ENCODE data around the gene PTPRG.

The PTPRG gene

GRCh38 chr3:62056658-62057057, 495.3 kb downstream of the PTPRG start:
- no peak for DNase-seq (ENCODE audit: low read depth in 2 of 2)

- DNase-seq (ENCODE audit: low read depth in 2 of 2): no peak
Observed at GRCh38 chr3:62057339-62058047, 496.1 kb downstream of the PTPRG start.

GRCh38 chr3:62065985-62066693, 504.8 kb downstream of the PTPRG start:
- no peak for DNase-seq (ENCODE audit: low read depth in 2 of 2)

- no peak for DNase-seq (ENCODE audit: low read depth in 2 of 2)
Observed at GRCh38 chr3:62068337-62068736, 507.0 kb downstream of the PTPRG start.

- no peak for DNase-seq (ENCODE audit: low read depth in 2 of 2)
Observed at GRCh38 chr3:62070891-62071290, 509.5 kb downstream of the PTPRG start.

GRCh38 chr3:62073038-62073437, 511.7 kb downstream of the PTPRG start:
- no peak for DNase-seq (ENCODE audit: low read depth in 2 of 2)

- DNase-seq (ENCODE audit: low read depth in 2 of 2): no peak
Observed at GRCh38 chr3:62084558-62084957, 523.2 kb downstream of the PTPRG start.

- no peak for DNase-seq (ENCODE audit: low read depth in 2 of 2)
Observed at GRCh38 chr3:62088472-62089104, 527.2 kb downstream of the PTPRG start.

GRCh38 chr3:62090066-62090465, 528.7 kb downstream of the PTPRG start:
- no peak for DNase-seq (ENCODE audit: low read depth in 2 of 2)

- DNase-seq (ENCODE audit: low read depth in 2 of 2): no peak
Observed at GRCh38 chr3:62090519-62090918, 529.1 kb downstream of the PTPRG start.

GRCh38 chr3:62093025-62093424, 531.7 kb downstream of the PTPRG start:
- DNase-seq (ENCODE audit: low read depth in 2 of 2): no peak

GRCh38 chr3:62094461-62094860, 533.1 kb downstream of the PTPRG start:
- no peak for DNase-seq (ENCODE audit: low read depth in 2 of 2)

GRCh38 chr3:62095080-62095479, 533.7 kb downstream of the PTPRG start:
- DNase-seq (ENCODE audit: low read depth in 2 of 2): no peak

- DNase-seq (ENCODE audit: low read depth in 2 of 2): no peak
Observed at GRCh38 chr3:62095756-62096155, 534.4 kb downstream of the PTPRG start.

GRCh38 chr3:62096521-62096920, 535.1 kb downstream of the PTPRG start:
- DNase-seq (ENCODE audit: low read depth in 2 of 2): no peak

GRCh38 chr3:62097121-62097520, 535.8 kb downstream of the PTPRG start:
- DNase-seq (ENCODE audit: low read depth in 2 of 2): no peak

GRCh38 chr3:62098646-62099365, 537.4 kb downstream of the PTPRG start:
- DNase-seq (ENCODE audit: low read depth in 2 of 2): no peak

GRCh38 chr3:62100282-62100989, 539.1 kb downstream of the PTPRG start:
- DNase-seq (ENCODE audit: low read depth in 2 of 2): no peak

- no peak for DNase-seq (ENCODE audit: low read depth in 2 of 2)
Observed at GRCh38 chr3:62101488-62101887, 540.1 kb downstream of the PTPRG start.

GRCh38 chr3:62103531-62103930, 542.2 kb downstream of the PTPRG start:
- DNase-seq (ENCODE audit: low read depth in 2 of 2): no peak

GRCh38 chr3:62109534-62109933, 548.2 kb downstream of the PTPRG start:
- DNase-seq (ENCODE audit: low read depth in 2 of 2): no peak
